Astrocyte (in vitro differentiated cells and primary cell): ENCODE results near the gene HEATR5A. TPM values are rescaled to one million over a fixed set of nuclear protein-coding genes. Genes with fewer than 3 reads are reported as not detected.

Experiments used
- DNase-seq: peaks from one replicate; pipeline ENCODE4 v3.0.0-alpha.2; 2010; ENCODE audit warnings: low read depth
- FAIRE-seq: peaks from 2 replicates; lab custom pipeline; 2011; peaks lifted over from hg19 to GRCh38; lab: Jason Lieb, UNC
- H2AFZ ChIP-seq: 2 replicates; pipeline ENCODE4 v1.6.0; 2012; ENCODE audit warnings: low read depth, low read length, inconsistent platforms
- H3K27ac ChIP-seq: 2 replicates; pipeline ENCODE4 v1.5.1; 2011; ENCODE audit warnings: low read depth, low read length, inconsistent platforms
- H3K27me3 ChIP-seq: 2 replicates; pipeline ENCODE4 v1.6.0; 2011; ENCODE audit warnings: low read length, inconsistent platforms; ENCODE audit not compliant: insufficient read depth
- H3K36me3 ChIP-seq: 2 replicates; pipeline ENCODE4 v1.5.1; 2011; ENCODE audit warnings: low read length, inconsistent platforms; ENCODE audit not compliant: insufficient read depth
- H3K4me1 ChIP-seq: 2 replicates; pipeline ENCODE4 v1.5.1; 2011; ENCODE audit warnings: low read length, inconsistent platforms; ENCODE audit not compliant: insufficient read depth
- H3K4me2 ChIP-seq: 2 replicates; pipeline ENCODE4 v1.6.0; 2012; ENCODE audit warnings: low read length, inconsistent platforms
- H3K4me3 ChIP-seq: 2 replicates; pipeline ENCODE4 v1.5.1; 2011; ENCODE audit warnings: low read depth, mild to moderate bottlenecking, low read length, inconsistent platforms; ENCODE audit not compliant: insufficient read depth
- H3K79me2 ChIP-seq: 2 replicates; pipeline ENCODE4 v1.6.0; 2012; ENCODE audit warnings: mild to moderate bottlenecking, low read length, inconsistent platforms; ENCODE audit not compliant: insufficient read depth
- H3K9ac ChIP-seq: 2 replicates; pipeline ENCODE4 v1.6.0; 2012; ENCODE audit warnings: mild to moderate bottlenecking, low read length, inconsistent platforms
- H3K9me3 ChIP-seq: 2 replicates; pipeline ENCODE4 v1.5.1; 2012; ENCODE audit warnings: low read depth, mild to moderate bottlenecking, low read length, inconsistent platforms; ENCODE audit not compliant: insufficient read depth
- H4K20me1 ChIP-seq: 2 replicates; pipeline ENCODE4 v1.6.0; 2012; ENCODE audit warnings: low read length, inconsistent platforms; ENCODE audit not compliant: insufficient read depth
- H3K27ac Mint-ChIP-seq: one replicate; pipeline ENCODE4 v1.8.0; 2021; ENCODE audit warnings: mild to moderate bottlenecking, mixed read lengths; ENCODE audit not compliant: unreplicated experiment
- H3K27me3 Mint-ChIP-seq: one replicate; pipeline ENCODE4 v1.8.0; 2021; ENCODE audit warnings: low read depth, mixed read lengths; ENCODE audit not compliant: unreplicated experiment
- H3K36me3 Mint-ChIP-seq: one replicate; pipeline ENCODE4 v1.8.0; 2021; ENCODE audit warnings: low read depth, mixed read lengths; ENCODE audit not compliant: unreplicated experiment
- H3K4me1 Mint-ChIP-seq: one replicate; pipeline ENCODE4 v1.8.0; 2021; ENCODE audit warnings: low read depth, mixed read lengths; ENCODE audit not compliant: unreplicated experiment
- H3K4me3 Mint-ChIP-seq: one replicate; pipeline ENCODE4 v1.8.0; 2021; ENCODE audit warnings: mild to moderate bottlenecking, moderate library complexity, mixed read lengths; ENCODE audit not compliant: unreplicated experiment
- H3K9me3 Mint-ChIP-seq: one replicate; pipeline ENCODE4 v1.8.0; 2021; ENCODE audit warnings: mild to moderate bottlenecking, mixed read lengths; ENCODE audit not compliant: unreplicated experiment
- CTCF ChIP-seq: IDR thresholded peaks from 2 replicates; pipeline ENCODE4 v1.5.1; 2011; ENCODE audit warnings: low read depth, mild to moderate bottlenecking, inconsistent platforms, low read length, moderate library complexity; ENCODE audit not compliant: insufficient read depth
- EZH2 ChIP-seq: IDR thresholded peaks from 2 replicates; pipeline ENCODE4 v1.6.1; 2012; ENCODE audit warnings: mild to moderate bottlenecking, low read length, inconsistent platforms; ENCODE audit not compliant: insufficient read depth
- total RNA-seq: library from RNA; stranded (reverse); gene quantifications from 2 replicates; pipeline ENCODE4 v1.2.1, GENCODE V29; 2021

HEATR5A gene
- total RNA-seq, 1 donor from 2014 or later: 50.7 TPM

DNA sequence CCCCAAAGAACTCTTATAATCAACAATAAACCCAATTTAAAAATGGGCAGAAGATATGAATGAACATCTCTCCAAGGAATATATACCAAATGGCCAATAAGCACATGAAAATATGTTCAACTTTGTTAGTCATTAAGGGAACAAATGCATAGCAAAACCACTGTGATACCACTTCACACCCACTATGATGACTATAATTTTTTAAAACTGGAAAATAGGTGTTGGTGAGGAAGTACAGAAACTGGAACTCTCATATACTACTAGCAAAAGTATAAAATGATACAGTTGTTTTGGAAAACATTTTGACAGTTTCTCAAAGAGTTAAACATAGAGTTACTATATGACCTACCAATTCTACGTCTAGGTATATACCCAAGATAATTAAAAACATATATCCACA lies 9.4 kb upstream of the HEATR5A start:
- Mint-ChIP-seq H3K27me3 (no peaks in the 10 kb centered on the region), H3K4me1 (no peaks in the 10 kb centered on the region), H3K4me3 (no peak overlapping the region), H3K9me3 (peaks cover 6% of the 10 kb centered on the region), H3K27ac (no peak overlapping the region), H3K36me3 (peaks cover 5% of the 10 kb centered on the region)
- Histone ChIP-seq H3K4me1 (no peaks in the 10 kb centered on the region), H3K4me2 (no peak overlapping the region), H3K4me3 (no peak overlapping the region), H2AFZ (no peak overlapping the region), H3K79me2 (no peaks in the 10 kb centered on the region), H3K9ac (no peak overlapping the region), H3K27ac (no peak overlapping the region), H4K20me1 (no peaks in the 10 kb centered on the region), H3K36me3 (no peaks in the 10 kb centered on the region), H3K9me3 (peaks cover 4% of the 10 kb centered on the region), H3K27me3 (no peaks in the 10 kb centered on the region)
- TF ChIP-seq CTCF (no peak), EZH2 (no peak)
- FAIRE-seq (no peak), DNase-seq (no peak)

DNA sequence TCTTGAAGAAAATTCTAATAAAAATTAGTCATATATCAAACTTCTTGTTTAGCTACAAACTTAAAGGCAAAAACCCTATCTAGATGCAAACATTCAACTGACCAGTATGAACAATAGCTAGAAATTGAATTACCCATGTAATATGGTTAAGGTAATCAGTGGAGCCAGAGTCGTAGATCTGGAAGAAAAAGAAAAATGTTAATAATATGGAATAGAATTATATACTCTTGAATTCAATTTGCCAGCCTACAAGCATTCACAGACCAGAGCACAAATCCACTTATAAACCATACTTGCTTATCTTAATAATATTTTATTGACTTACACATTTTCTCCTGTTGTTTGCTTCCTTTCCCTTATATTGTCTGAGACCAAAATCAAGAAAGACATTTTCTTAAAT lies 7.7 kb upstream of the HEATR5A start:
- Histone ChIP-seq H3K79me2 (no peaks in the 10 kb centered on the region), H2AFZ (no peak overlapping the region), H3K27ac (no peak overlapping the region), H3K36me3 (no peaks in the 10 kb centered on the region), H3K9ac (no peak overlapping the region), H3K4me1 (no peaks in the 10 kb centered on the region), H3K27me3 (no peaks in the 10 kb centered on the region), H4K20me1 (no peaks in the 10 kb centered on the region), H3K4me3 (no peak overlapping the region), H3K4me2 (no peak overlapping the region), H3K9me3 (peaks cover 4% of the 10 kb centered on the region)
- Mint-ChIP-seq H3K4me3 (no peak overlapping the region), H3K27me3 (no peaks in the 10 kb centered on the region), H3K27ac (no peak overlapping the region), H3K9me3 (peaks cover 6% of the 10 kb centered on the region), H3K4me1 (no peaks in the 10 kb centered on the region), H3K36me3 (peaks cover 5% of the 10 kb centered on the region)
- TF ChIP-seq CTCF (no peak), EZH2 (no peak)
- DNase-seq: no peak
- FAIRE-seq: no peak

DNA sequence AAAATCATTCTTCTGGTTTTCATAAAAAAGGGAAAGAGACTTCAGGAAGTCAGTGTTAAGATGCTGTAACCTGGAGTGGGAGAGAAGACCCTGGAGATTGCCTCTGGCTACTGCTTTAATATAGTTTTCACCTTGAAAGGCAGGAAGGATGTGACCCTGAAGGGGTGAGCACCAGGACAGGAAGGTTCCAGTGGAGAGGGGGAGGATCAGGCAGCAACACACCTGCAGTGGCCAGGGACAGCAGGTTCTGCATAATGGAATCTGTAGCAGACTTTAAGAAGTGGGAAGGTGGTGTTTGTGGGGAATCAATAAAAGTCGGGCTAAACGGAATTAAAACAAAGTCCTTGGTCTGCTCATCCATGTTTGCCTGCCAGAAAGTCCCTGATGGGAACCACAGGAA lies 6.3 kb upstream of the HEATR5A start:
- H3K4me3 ChIP-seq: no peak overlapping the region
- H3K9me3 Mint-ChIP-seq: no peaks in the 10 kb centered on the region
- no peak for DNase-seq
- H3K36me3 Mint-ChIP-seq: no peaks in the 10 kb centered on the region
- TF ChIP-seq CTCF (no peak), EZH2 (no peak)
- no peak overlapping the region for H3K4me2 ChIP-seq
- H3K4me1 ChIP-seq: no peaks in the 10 kb centered on the region
- no peaks in the 10 kb centered on the region for H3K27me3 Mint-ChIP-seq
- H3K27ac Mint-ChIP-seq: no peak overlapping the region
- no peaks in the 10 kb centered on the region for H3K27me3 ChIP-seq
- no peak overlapping the region for H3K4me3 Mint-ChIP-seq
- FAIRE-seq: no peak
- no peak overlapping the region for H3K9ac ChIP-seq
- no peak overlapping the region for H2AFZ ChIP-seq
- H3K4me1 Mint-ChIP-seq: no peaks in the 10 kb centered on the region
- no peaks in the 10 kb centered on the region for H3K79me2 ChIP-seq
- H4K20me1 ChIP-seq: no peaks in the 10 kb centered on the region
- no peak overlapping the region for H3K27ac ChIP-seq
- H3K36me3 ChIP-seq: no peaks in the 10 kb centered on the region
- H3K9me3 ChIP-seq: peaks cover 3% of the 10 kb centered on the region
